Upper lobe of right lung (tissue), 1 donor: ENCODE data around the gene GBX1. TPM values are rescaled to one million over a fixed set of nuclear protein-coding genes. Genes with fewer than 3 reads are reported as not detected.

Experiments used
- ATAC-seq: fragments of 200-7000 bp; cut with Tn5 transposase; one replicate; pipeline ENCODE4 v1.9.1; 2020; ENCODE audit warnings: mild to moderate bottlenecking, moderate library complexity
- DNase-seq: peaks from one replicate; pipeline ENCODE4 v3.0.0-alpha.2; 2020
- H3K27ac ChIP-seq: fragments of 200-600 bp; one replicate; pipeline ENCODE4 v1.8.0; 2022
- H3K27me3 ChIP-seq: fragments of 200-600 bp; one replicate; pipeline ENCODE4 v1.8.0; 2022; ENCODE audit warnings: mild to moderate bottlenecking
- H3K36me3 ChIP-seq: fragments of 200-600 bp; one replicate; pipeline ENCODE4 v1.8.0; 2022
- H3K4me1 ChIP-seq: fragments of 200-600 bp; one replicate; pipeline ENCODE4 v1.8.0; 2022
- H3K4me3 ChIP-seq: fragments of 200-600 bp; one replicate; pipeline ENCODE4 v1.8.0; 2022; ENCODE audit warnings: mild to moderate bottlenecking
- H3K9me3 ChIP-seq: fragments of 200-600 bp; one replicate; pipeline ENCODE4 v1.8.0; 2022
- CTCF ChIP-seq: fragments of 200-600 bp; IDR thresholded peaks from one replicate; pipeline ENCODE4 v1.8.0; 2022; ENCODE audit warnings: antibody characterized with exemption
- intact Hi-C: fragments of 100-400 bp; cut with DNase I; formaldehyde crosslinking; loops from one replicate; pipeline ENCODE4 v1.11.0; 2022
- total RNA-seq: library from RNA; stranded (reverse); fragmentation: NEBNext Ultra II Directional; extraction: Animal tissue kit (Norgen Biotek cat#: 25700); gene quantifications from one replicate; pipeline ENCODE4 v1.2.1, GENCODE V29; 2021
- donor health status: DM: no; HTN: yes; CAD: no; lungs with severe emphysema.

GBX1 gene
- total RNA-seq, 1 donor from 2014 or later, result not detected

GRCh38 chr7:151115121-151115835 is 52.2 kb downstream of the GBX1 start:
- H3K27ac ChIP-seq, result peak overlapping the region; percentile 51
- H3K4me3 ChIP-seq, result peak overlapping the region; percentile 42
- DNase-seq, result no peak
- H3K4me1 ChIP-seq, result peaks cover 22% of the 10 kb centered on the region
- H3K36me3 ChIP-seq, result peaks cover 28% of the 10 kb centered on the region
- no peak for TF ChIP-seq CTCF
- no peak for ATAC-seq
- intact Hi-C loops, result loop anchor here (10.0 kb wide), 1 partner anchor 80 kb away; no protein-coding TSS in a partner anchor
- H3K9me3 ChIP-seq, result no peaks in the 10 kb centered on the region
- no peaks in the 10 kb centered on the region for H3K27me3 ChIP-seq

GRCh38 chr7:151114151-151115090 is 53.1 kb downstream of the GBX1 start:
- intact Hi-C loops, result loop anchor here (10.0 kb wide), 1 partner anchor 80 kb away; no protein-coding TSS in a partner anchor
- DNase-seq, result peak; percentile 88
- Histone ChIP-seq H3K27ac (peak overlapping the region; percentile 70), H3K4me1 (peaks cover 22% of the 10 kb centered on the region), H3K4me3 (peak overlapping the region; percentile 28), H3K27me3 (no peaks in the 10 kb centered on the region), H3K36me3 (peaks cover 20% of the 10 kb centered on the region), H3K9me3 (no peaks in the 10 kb centered on the region)
- peak; percentile 46 for ATAC-seq
- TF ChIP-seq CTCF, result no peak

GRCh38 chr7:151113344-151114150 is 53.9 kb downstream of the GBX1 start:
- Histone ChIP-seq H3K4me1 (peaks cover 22% of the 10 kb centered on the region), H3K27me3 (no peaks in the 10 kb centered on the region), H3K36me3 (peaks cover 11% of the 10 kb centered on the region), H3K9me3 (no peaks in the 10 kb centered on the region), H3K27ac (peak overlapping the region; percentile 70), H3K4me3 (peak overlapping the region; percentile 28)
- ATAC-seq, result peak; percentile 51
- DNase-seq, result no peak
- intact Hi-C loops, result loop anchor here (10.0 kb wide), 1 partner anchor 79 kb away; no protein-coding TSS in a partner anchor
- no peak for TF ChIP-seq CTCF

- intact Hi-C loops, result loop anchor here (10.0 kb wide), 1 partner anchor 76 kb away; no protein-coding TSS in a partner anchor
- Histone ChIP-seq H3K27me3 (no peaks in the 10 kb centered on the region), H3K9me3 (no peaks in the 10 kb centered on the region), H3K4me3 (no peak overlapping the region), H3K4me1 (peaks cover 22% of the 10 kb centered on the region), H3K36me3 (no peaks in the 10 kb centered on the region), H3K27ac (no peak overlapping the region)
- ATAC-seq, result peak; percentile 72
- TF ChIP-seq CTCF, result peak; percentile 84
- peak; percentile 85 for DNase-seq
These were observed 56.4 kb downstream of the GBX1 start for GRCh38 chr7:151110941-151111645.
